Left lung (tissue), 10 donors: ENCODE measurements around the gene SMIM29. TPM values are rescaled to one million over a fixed set of nuclear protein-coding genes. Genes with fewer than 3 reads are reported as not detected.

ENCODE experiments used
- ATAC-seq: fragments of 200-7000 bp; cut with Tn5 transposase; one replicate; pipeline ENCODE4 v1.9.1; 2020; ENCODE audit warnings: moderate library complexity
- DNase-seq, 4 donors: peaks; one replicate each; pipeline ENCODE4 v3.0.0-alpha.2; 2013 to 2020
- H3K27ac ChIP-seq, 2 donors: fragments of 200-600 bp; sonication (generic) in 1 of 2; one replicate each; pipeline versions ENCODE4 v1.5.0 to v1.8.0; 2020 to 2021
- H3K27me3 ChIP-seq, 2 donors: fragments of 200-600 bp; sonication (generic) in 1 of 2; one replicate each; pipeline versions ENCODE4 v1.5.0 to v1.8.0; 2020 to 2021
- H3K36me3 ChIP-seq, 2 donors: fragments of 200-600 bp; sonication (generic) in 1 of 2; one replicate each; pipeline versions ENCODE4 v1.5.0 to v1.8.0; 2020 to 2021
- H3K4me1 ChIP-seq, 2 donors: fragments of 200-600 bp; one replicate each; pipeline ENCODE4 v1.8.0; 2021
- H3K4me3 ChIP-seq, 2 donors: fragments of 200-600 bp; sonication (generic) in 1 of 2; one replicate each; pipeline versions ENCODE4 v1.5.0 to v1.8.0; 2020 to 2021; ENCODE audit warnings: mild to moderate bottlenecking in 1 of 2
- H3K9me3 ChIP-seq, 2 donors: fragments of 200-600 bp; sonication (generic) in 1 of 2; one replicate each; pipeline versions ENCODE4 v1.5.0 to v1.8.0; 2020 to 2021
- CTCF ChIP-seq, 2 donors: fragments of 200-600 bp; sonication (generic) in 1 of 2; IDR thresholded peaks; one replicate each; pipeline versions ENCODE4 v1.5.0 to v1.8.0; 2021; ENCODE audit warnings: antibody characterized with exemption in 2 of 2
- intact Hi-C, 2 donors: fragments of 100-400 bp; cut with DNase I; formaldehyde crosslinking; loops; one replicate each; pipeline versions ENCODE4 v1.11.2 to v1.14.2; 2022
- polyA plus RNA-seq, 6 donors: library from polyadenylated mRNA; unstranded; fragments of 120-200 nt; gene quantifications; one replicate each; pipeline ENCODE4 v1.2.1, GENCODE V29; 2013; ENCODE audit not compliant: insufficient read length in 6 of 6
- total RNA-seq, 2 donors: library from RNA; stranded (reverse); fragmentation: NEBNext Ultra II Directional; extraction: Animal tissue kit (Norgen Biotek cat#: 25700); gene quantifications; one replicate each; pipeline ENCODE4 v1.2.1, GENCODE V29; 2021
- donor health status: DM: no; HTN: yes; CAD: no.
- donor health status: DM: no; HTN: no; CAD: no.

The SMIM29 gene
- total and polyA plus RNA-seq, 8 donors, result 11.0 to 38.9 (median 13.4) TPM

GRCh38 chr6:34288581-34288980 is 39.8 kb upstream of the SMIM29 start:
- no peaks in the 10 kb centered on the region for H3K27me3 ChIP-seq
- no peak overlapping the region for H3K4me3 ChIP-seq
- no peak for TF ChIP-seq CTCF (IDR thresholded peaks at IDR 0.05)
- ATAC-seq (no peak), DNase-seq (no peak)
- H3K27ac ChIP-seq, result peak overlapping the region in 1 of 2 donors; percentile 49
- H3K36me3 ChIP-seq, result peaks cover 0 to 35% of the 10 kb centered on the region in 2 donors
- peaks cover 0 to 54% of the 10 kb centered on the region in 2 donors for H3K4me1 ChIP-seq
- intact Hi-C loops, result no loop called here
- no peaks in the 10 kb centered on the region for H3K9me3 ChIP-seq

GRCh38 chr6:34285448-34286164 is 36.8 kb upstream of the SMIM29 start:
- Histone ChIP-seq H3K4me1 (peaks cover 0 to 69% of the 10 kb centered on the region in 2 donors), H3K9me3 (no peaks in the 10 kb centered on the region), H3K36me3 (peaks cover 0 to 13% of the 10 kb centered on the region in 2 donors), H3K4me3 (no peak overlapping the region), H3K27ac (peak overlapping the region in 1 of 2 donors; percentile 88), H3K27me3 (no peaks in the 10 kb centered on the region)
- TF ChIP-seq CTCF (IDR thresholded peaks at IDR 0.05), result no peak
- intact Hi-C loops, result no loop called here
- DNase-seq (no peak), ATAC-seq (no peak)

- Histone ChIP-seq H3K9me3 (no peaks in the 10 kb centered on the region), H3K4me3 (no peak overlapping the region), H3K27ac (peak overlapping the region; percentile 49 to 88), H3K36me3 (peaks cover 0 to 15% of the 10 kb centered on the region in 2 donors), H3K27me3 (no peaks in the 10 kb centered on the region), H3K4me1 (peaks cover 0 to 76% of the 10 kb centered on the region in 2 donors)
- ATAC-seq (peak; percentile 87), DNase-seq (peak in 2 of 4 donors; percentile 83 to 85)
- no peak for TF ChIP-seq CTCF (IDR thresholded peaks at IDR 0.05)
- intact Hi-C loops, result no loop called here
These were observed 36.0 kb upstream of the SMIM29 start for GRCh38 chr6:34284563-34285447.

- intact Hi-C loops, result no loop called here
- ATAC-seq (no peak), DNase-seq (no peak)
- H3K36me3 ChIP-seq, result peaks cover 0 to 9% of the 10 kb centered on the region in 2 donors
- TF ChIP-seq CTCF (IDR thresholded peaks at IDR 0.05), result no peak
- H3K27ac ChIP-seq, result no peak overlapping the region
- no peak overlapping the region for H3K4me3 ChIP-seq
- H3K9me3 ChIP-seq, result no peaks in the 10 kb centered on the region
- peaks cover 0 to 64% of the 10 kb centered on the region in 2 donors for H3K4me1 ChIP-seq
- no peaks in the 10 kb centered on the region for H3K27me3 ChIP-seq
These were observed 33.0 kb upstream of the SMIM29 start for GRCh38 chr6:34281702-34282334.
